ENCODE measurements around the gene PDZD2.

Gene PDZD2

GRCh38 chr5:31986101-31986500 is 347.2 kb downstream of the PDZD2 start:
- Histone ChIP-seq H3K27ac (no peak overlapping the region), H3K9ac (no peak overlapping the region), H4K20me1 (no peaks in the 10 kb centered on the region), H3K4me3 (no peak overlapping the region), H3K36me3 (no peaks in the 10 kb centered on the region), H3K4me2 (no peak overlapping the region), H3K27me3 (no peaks in the 10 kb centered on the region), H3K9me3 (peaks cover 8% of the 10 kb centered on the region; the same call in 1 of the 2 replicates), H3K4me1 (no peaks in the 10 kb centered on the region)
- no peak for TF ChIP-seq Cebpa-rat (IDR thresholded peaks at IDR 0.05)

GRCh38 chr5:31987985-31988710 is 349.2 kb downstream of the PDZD2 start:
- Histone ChIP-seq H3K4me1 (no peaks in the 10 kb centered on the region), H3K4me3 (no peak overlapping the region), H3K9me3 (peaks cover 8% of the 10 kb centered on the region; the same call in 1 of the 2 replicates), H3K4me2 (no peak overlapping the region), H3K27ac (no peak overlapping the region), H4K20me1 (no peaks in the 10 kb centered on the region), H3K27me3 (no peaks in the 10 kb centered on the region), H3K9ac (no peak overlapping the region), H3K36me3 (no peaks in the 10 kb centered on the region)
- TF ChIP-seq Cebpa-rat (IDR thresholded peaks at IDR 0.05): no peak

GRCh38 chr5:31990081-31990650 is 351.2 kb downstream of the PDZD2 start:
- Histone ChIP-seq H4K20me1 (no peaks in the 10 kb centered on the region), H3K9ac (no peak overlapping the region), H3K4me2 (no peak overlapping the region)

GRCh38 chr5:31990701-31991110 is 351.8 kb downstream of the PDZD2 start:
- Histone ChIP-seq H3K36me3 (no peaks in the 10 kb centered on the region), H3K4me3 (no peak overlapping the region), H3K4me1 (no peaks in the 10 kb centered on the region), H3K27ac (no peak overlapping the region), H3K27me3 (no peaks in the 10 kb centered on the region), H4K20me1 (no peaks in the 10 kb centered on the region), H3K9me3 (peaks cover 8% of the 10 kb centered on the region; the same call in 1 of the 2 replicates), H3K9ac (no peak overlapping the region), H3K4me2 (no peak overlapping the region)
- TF ChIP-seq Cebpa-rat (IDR thresholded peaks at IDR 0.05): no peak

More at GRCh38 chr5:31990081-31990650, 351.2 kb downstream of the PDZD2 start:
- H3K27ac ChIP-seq: no peak overlapping the region
- no peaks in the 10 kb centered on the region for H3K36me3 ChIP-seq
- peaks cover 8% of the 10 kb centered on the region; the same call in 1 of the 2 replicates for H3K9me3 ChIP-seq
- no peaks in the 10 kb centered on the region for H3K27me3 ChIP-seq
- no peak for TF ChIP-seq Cebpa-rat (IDR thresholded peaks at IDR 0.05)
- no peak overlapping the region for H3K4me3 ChIP-seq
- no peaks in the 10 kb centered on the region for H3K4me1 ChIP-seq

- no peak overlapping the region for H3K4me2 ChIP-seq
Observed at GRCh38 chr5:31992377-31992776, 353.4 kb downstream of the PDZD2 start.

GRCh38 chr5:31993165-31993961 is 354.4 kb downstream of the PDZD2 start:
- Histone ChIP-seq H3K9ac (no peak overlapping the region), H3K9me3 (no peaks in the 10 kb centered on the region), H3K4me1 (no peaks in the 10 kb centered on the region), H3K36me3 (no peaks in the 10 kb centered on the region), H3K4me2 (no peak overlapping the region), H3K27me3 (no peaks in the 10 kb centered on the region), H3K27ac (no peak overlapping the region), H4K20me1 (no peaks in the 10 kb centered on the region), H3K4me3 (no peak overlapping the region)
- TF ChIP-seq Cebpa-rat (IDR thresholded peaks at IDR 0.05): no peak

More at GRCh38 chr5:31992377-31992776, 353.4 kb downstream of the PDZD2 start:
- Histone ChIP-seq H3K27me3 (no peaks in the 10 kb centered on the region), H3K27ac (no peak overlapping the region), H3K9ac (no peak overlapping the region), H3K4me1 (no peaks in the 10 kb centered on the region), H3K36me3 (no peaks in the 10 kb centered on the region), H4K20me1 (no peaks in the 10 kb centered on the region), H3K4me3 (no peak overlapping the region), H3K9me3 (peaks cover 7% of the 10 kb centered on the region; the same call in 1 of the 2 replicates)
- TF ChIP-seq Cebpa-rat (IDR thresholded peaks at IDR 0.05): no peak

- H4K20me1 ChIP-seq: no peaks in the 10 kb centered on the region
- H3K36me3 ChIP-seq: no peaks in the 10 kb centered on the region
- H3K9me3 ChIP-seq: no peaks in the 10 kb centered on the region
- H3K4me3 ChIP-seq: no peak overlapping the region
- H3K4me1 ChIP-seq: no peaks in the 10 kb centered on the region
- H3K4me2 ChIP-seq: no peak overlapping the region
- no peak overlapping the region for H3K27ac ChIP-seq
- no peak for TF ChIP-seq Cebpa-rat (IDR thresholded peaks at IDR 0.05)
- H3K27me3 ChIP-seq: no peaks in the 10 kb centered on the region
- no peak overlapping the region for H3K9ac ChIP-seq
Observed at GRCh38 chr5:31995006-31995405, 356.1 kb downstream of the PDZD2 start.

GRCh38 chr5:31995714-31996113 is 356.8 kb downstream of the PDZD2 start:
- Histone ChIP-seq H4K20me1 (no peaks in the 10 kb centered on the region), H3K27me3 (no peaks in the 10 kb centered on the region), H3K4me2 (no peak overlapping the region), H3K9ac (no peak overlapping the region), H3K9me3 (no peaks in the 10 kb centered on the region), H3K4me3 (no peak overlapping the region), H3K36me3 (no peaks in the 10 kb centered on the region), H3K4me1 (no peaks in the 10 kb centered on the region), H3K27ac (no peak overlapping the region)
- TF ChIP-seq Cebpa-rat (IDR thresholded peaks at IDR 0.05): no peak

GRCh38 chr5:31996909-31997308 is 358.0 kb downstream of the PDZD2 start:
- Histone ChIP-seq H4K20me1 (no peaks in the 10 kb centered on the region), H3K4me2 (no peak overlapping the region), H3K9ac (no peak overlapping the region), H3K4me3 (no peak overlapping the region), H3K9me3 (no peaks in the 10 kb centered on the region), H3K27ac (no peak overlapping the region), H3K36me3 (no peaks in the 10 kb centered on the region), H3K4me1 (no peaks in the 10 kb centered on the region), H3K27me3 (no peaks in the 10 kb centered on the region)
- no peak for TF ChIP-seq Cebpa-rat (IDR thresholded peaks at IDR 0.05)

- no peaks in the 10 kb centered on the region for H3K9me3 ChIP-seq
- H3K27me3 ChIP-seq: no peaks in the 10 kb centered on the region
- no peaks in the 10 kb centered on the region for H4K20me1 ChIP-seq
- H3K27ac ChIP-seq: no peak overlapping the region
- H3K4me1 ChIP-seq: no peaks in the 10 kb centered on the region
- no peak overlapping the region for H3K4me3 ChIP-seq
- H3K9ac ChIP-seq: no peak overlapping the region
- TF ChIP-seq Cebpa-rat (IDR thresholded peaks at IDR 0.05): no peak
- no peaks in the 10 kb centered on the region for H3K36me3 ChIP-seq
- no peak overlapping the region for H3K4me2 ChIP-seq
Observed at GRCh38 chr5:31999470-31999869, 360.5 kb downstream of the PDZD2 start.
